Rectal smooth muscle tissue (tissue), 1 donor: Measurements from ENCODE around the gene ADPRHL1.

Source experiments
- H3K27ac ChIP-seq: one replicate; pipeline ENCODE4 v1.7.0; 2013; ENCODE audit warnings: low read depth, low read length, inconsistent platforms
- H3K27me3 ChIP-seq: one replicate; pipeline ENCODE4 v1.7.0; 2013; ENCODE audit warnings: low read length; ENCODE audit not compliant: control insufficient read depth, insufficient read depth
- H3K36me3 ChIP-seq: one replicate; pipeline ENCODE4 v1.7.0; 2013; ENCODE audit warnings: low read length; ENCODE audit not compliant: control insufficient read depth, insufficient read depth
- H3K4me1 ChIP-seq: one replicate; pipeline ENCODE4 v1.7.0; 2013; ENCODE audit warnings: low read length; ENCODE audit not compliant: control insufficient read depth, insufficient read depth
- H3K4me3 ChIP-seq: one replicate; pipeline ENCODE4 v1.7.0; 2013; ENCODE audit warnings: low read length
- H3K9ac ChIP-seq: one replicate; pipeline ENCODE4 v1.7.0; 2013; ENCODE audit warnings: low read length

Gene ADPRHL1

DNA sequence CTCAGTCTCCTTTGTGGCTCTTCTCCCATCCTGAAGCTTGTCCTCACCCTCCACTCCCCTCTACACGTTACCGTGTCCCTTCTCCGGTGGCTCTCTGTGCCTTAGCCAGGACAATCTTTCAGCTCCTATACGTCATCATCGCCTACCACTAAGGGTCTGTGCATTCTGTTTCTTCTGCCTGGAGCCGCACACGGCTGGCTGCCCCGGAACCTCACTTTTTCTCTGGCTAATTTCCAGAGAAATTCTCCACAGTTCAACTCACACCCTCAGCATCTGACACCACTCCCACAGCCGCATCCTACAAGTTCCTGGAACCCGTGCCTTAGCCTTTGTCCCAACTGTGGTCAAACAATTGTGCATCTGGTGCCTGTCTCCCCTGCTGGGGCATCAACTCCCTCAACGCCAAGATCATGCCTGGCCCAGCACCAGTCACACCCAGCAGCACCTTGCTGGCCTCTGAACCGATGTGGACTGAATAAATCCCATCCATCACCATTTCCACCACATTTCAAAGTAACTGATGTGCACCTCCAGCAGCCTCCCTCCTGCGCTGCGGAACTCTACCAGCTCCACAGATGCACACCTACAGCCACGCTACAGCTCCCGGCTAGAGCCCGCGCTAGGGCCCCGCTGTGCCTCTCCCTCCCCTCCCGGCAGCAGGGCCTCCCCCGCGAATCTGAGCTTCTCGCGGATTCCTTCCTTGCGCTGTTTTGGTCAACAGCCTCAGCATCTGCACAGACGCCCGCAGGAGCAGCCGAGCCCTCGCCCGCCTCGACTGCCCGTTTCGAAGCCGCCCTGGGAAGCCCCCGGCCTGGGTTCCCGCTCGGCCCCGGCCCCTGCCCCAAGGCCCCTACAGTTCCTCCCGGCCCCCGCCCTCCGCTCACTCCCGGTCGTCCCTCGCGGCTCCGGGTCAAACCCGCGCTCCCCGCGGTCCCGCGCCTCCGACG is 36.5 kb upstream of the ADPRHL1 start:
- no peaks in the 10 kb centered on the region for H3K27me3 ChIP-seq
- H3K4me3 ChIP-seq: peak overlapping the region; percentile 67
- peaks cover 35% of the 10 kb centered on the region for H3K4me1 ChIP-seq
- H3K27ac ChIP-seq: peak overlapping the region; percentile 79
- peak overlapping the region; percentile 19 for H3K9ac ChIP-seq
- H3K36me3 ChIP-seq: no peaks in the 10 kb centered on the region

DNA sequence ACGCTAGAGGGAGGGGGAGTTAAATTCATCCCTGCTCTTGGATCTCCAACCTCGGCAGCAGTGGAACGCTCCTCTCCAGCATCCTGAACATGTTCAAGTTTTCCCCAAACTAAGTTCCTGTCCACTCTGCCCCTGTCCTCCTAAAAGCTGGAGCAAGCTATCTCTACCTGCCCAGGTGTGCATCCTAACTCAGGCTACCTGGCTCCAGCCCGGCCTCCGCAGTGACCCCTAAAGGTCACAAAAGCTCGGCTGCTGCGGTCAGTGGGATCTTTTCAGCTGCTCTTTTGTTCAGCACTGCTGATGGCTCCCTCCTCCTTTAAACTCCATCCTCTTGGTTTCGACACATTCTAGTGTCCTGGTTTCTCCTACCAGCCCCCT is 35.9 kb upstream of the ADPRHL1 start:
- Histone ChIP-seq H3K27ac (no peak overlapping the region), H3K4me3 (peak overlapping the region; percentile 67), H3K9ac (no peak overlapping the region)

DNA sequence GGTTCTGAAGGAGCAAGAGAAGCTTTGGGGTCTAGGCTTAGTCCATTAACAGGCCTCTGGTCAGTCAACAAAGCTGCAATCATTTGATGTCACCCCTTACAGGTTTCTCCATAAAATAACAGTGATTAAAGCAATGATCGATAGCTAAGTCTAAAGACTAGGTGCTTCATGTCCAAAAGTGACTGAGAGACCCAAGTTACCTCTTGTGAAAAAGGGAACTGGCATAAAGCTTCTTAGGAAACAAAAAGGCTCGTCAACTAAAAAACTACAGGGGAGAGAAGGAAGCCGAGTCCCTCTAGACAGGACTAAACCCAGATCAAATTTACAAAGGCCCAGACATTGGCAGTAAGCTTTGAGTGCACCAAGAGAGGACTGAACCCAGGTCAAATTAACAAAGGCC is 35.0 kb upstream of the ADPRHL1 start:
- Histone ChIP-seq H3K9ac (no peak overlapping the region), H3K4me3 (no peak overlapping the region), H3K27ac (no peak overlapping the region)

More for the DNA sequence above, 35.9 kb upstream of the ADPRHL1 start:
- H3K36me3 ChIP-seq: no peaks in the 10 kb centered on the region
- H3K4me1 ChIP-seq: peaks cover 36% of the 10 kb centered on the region
- no peaks in the 10 kb centered on the region for H3K27me3 ChIP-seq

DNA sequence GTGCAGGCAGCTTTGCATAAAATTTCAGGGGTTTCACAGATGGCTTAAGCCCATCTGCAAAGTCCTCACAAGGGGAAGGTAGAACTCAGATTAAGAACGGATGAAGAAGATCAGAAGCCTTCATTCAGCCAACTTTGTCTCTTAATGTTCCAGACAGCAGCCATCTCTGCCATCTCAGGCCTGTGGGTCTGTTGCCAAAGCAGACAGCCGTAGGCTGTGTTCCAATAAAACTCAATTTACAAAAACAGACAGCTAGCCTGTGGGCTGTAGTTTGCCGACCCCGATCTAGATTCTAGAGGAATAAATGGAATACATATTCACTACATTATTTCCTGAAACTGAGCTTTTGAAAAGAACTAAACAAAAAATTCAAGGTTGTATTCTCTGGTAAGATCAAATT is 33.4 kb upstream of the ADPRHL1 start:
- Histone ChIP-seq H3K4me1 (peaks cover 28% of the 10 kb centered on the region), H3K27ac (no peak overlapping the region), H3K4me3 (no peak overlapping the region), H3K36me3 (no peaks in the 10 kb centered on the region), H3K27me3 (no peaks in the 10 kb centered on the region), H3K9ac (no peak overlapping the region)

More for the DNA sequence above, 35.0 kb upstream of the ADPRHL1 start:
- no peaks in the 10 kb centered on the region for H3K36me3 ChIP-seq
- peaks cover 36% of the 10 kb centered on the region for H3K4me1 ChIP-seq
- H3K27me3 ChIP-seq: no peaks in the 10 kb centered on the region

DNA sequence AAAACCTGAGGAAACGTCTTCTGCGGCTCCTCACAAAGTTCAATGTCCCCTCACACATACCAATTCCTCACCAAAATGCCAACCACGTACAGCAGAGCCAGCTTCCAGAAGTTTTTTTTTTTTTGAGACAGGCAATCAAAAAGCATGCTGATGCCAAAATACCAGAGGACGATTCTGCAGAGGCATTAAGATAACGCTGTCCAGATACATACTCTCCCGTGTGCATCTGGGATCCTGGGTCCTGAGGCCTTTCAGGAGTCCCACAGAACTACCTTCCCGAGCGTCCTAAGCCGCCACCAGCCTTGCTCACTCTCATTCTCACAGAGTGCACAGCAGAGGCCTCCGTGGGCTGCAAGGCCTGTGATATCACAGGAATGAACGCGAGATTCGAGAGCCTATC is 32.3 kb upstream of the ADPRHL1 start:
- Histone ChIP-seq H3K9ac (no peak overlapping the region), H3K4me1 (peaks cover 27% of the 10 kb centered on the region), H3K27me3 (no peaks in the 10 kb centered on the region), H3K36me3 (no peaks in the 10 kb centered on the region), H3K4me3 (no peak overlapping the region), H3K27ac (peak overlapping the region; percentile 28)

DNA sequence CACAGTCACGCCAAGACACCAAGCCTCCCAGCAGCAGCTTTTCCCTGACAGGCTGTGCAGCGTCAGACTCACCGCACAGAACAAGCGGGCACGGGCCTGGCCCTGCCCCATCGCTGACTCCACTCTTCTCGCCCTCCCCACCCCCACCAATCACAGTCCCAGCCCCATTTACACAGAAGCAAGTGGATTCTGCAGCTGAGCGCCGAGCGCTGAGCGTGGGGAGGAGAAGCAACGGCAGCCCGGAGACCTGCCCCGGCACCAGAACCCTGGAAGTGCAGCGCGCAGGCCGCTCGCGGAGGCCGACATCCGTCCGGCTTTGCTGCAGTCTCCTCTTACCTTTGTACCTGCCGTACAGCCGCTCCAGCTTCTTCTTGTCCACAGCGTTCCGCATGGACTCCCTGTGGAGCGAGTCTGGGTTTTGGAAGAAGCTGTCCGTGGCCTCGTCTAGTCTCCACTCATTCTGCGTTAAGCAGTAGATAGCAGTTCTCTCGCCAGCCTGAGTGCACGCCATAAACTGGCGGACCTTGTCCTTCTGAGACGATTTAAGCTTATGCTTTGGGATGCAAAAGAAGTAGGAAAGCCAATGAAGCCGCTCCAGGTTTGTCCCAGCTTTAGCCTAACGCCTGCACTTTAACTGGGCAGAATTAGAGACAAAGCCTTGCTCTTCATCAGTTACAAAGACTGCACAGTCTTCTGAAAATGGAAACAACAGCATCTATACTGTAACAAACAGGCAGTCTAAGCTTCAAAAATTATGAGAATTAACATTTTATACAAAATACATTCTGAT is 30.4 kb upstream of the ADPRHL1 start:
- no peak overlapping the region for H3K9ac ChIP-seq
- peaks cover 3% of the 10 kb centered on the region for H3K36me3 ChIP-seq
- H3K4me1 ChIP-seq: peaks cover 17% of the 10 kb centered on the region
- no peaks in the 10 kb centered on the region for H3K27me3 ChIP-seq
- H3K4me3 ChIP-seq: no peak overlapping the region
- peak overlapping the region; percentile 19 for H3K27ac ChIP-seq

DNA sequence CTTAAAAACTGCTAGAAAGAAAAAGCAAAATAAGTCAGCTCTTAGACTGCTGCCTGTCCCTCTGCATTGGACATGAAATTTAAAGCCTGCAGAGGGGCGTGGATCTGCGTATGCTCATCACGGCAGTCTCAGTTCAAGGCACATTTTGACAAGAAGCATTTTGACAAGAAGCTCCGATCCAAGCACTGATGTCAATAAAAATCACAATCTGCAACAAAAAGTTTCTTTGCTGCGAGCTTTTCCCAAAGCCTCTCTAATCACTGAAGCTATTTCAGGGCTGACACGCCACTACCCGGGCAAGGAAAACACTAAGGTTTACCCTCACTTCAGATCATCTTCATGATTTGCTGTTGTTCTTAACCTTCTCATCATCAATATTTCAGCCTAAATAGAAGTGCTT is 29.8 kb upstream of the ADPRHL1 start:
- no peak overlapping the region for H3K27ac ChIP-seq
- peaks cover 3% of the 10 kb centered on the region for H3K36me3 ChIP-seq
- no peak overlapping the region for H3K9ac ChIP-seq
- H3K4me1 ChIP-seq: peaks cover 17% of the 10 kb centered on the region
- H3K27me3 ChIP-seq: no peaks in the 10 kb centered on the region
- no peak overlapping the region for H3K4me3 ChIP-seq

DNA sequence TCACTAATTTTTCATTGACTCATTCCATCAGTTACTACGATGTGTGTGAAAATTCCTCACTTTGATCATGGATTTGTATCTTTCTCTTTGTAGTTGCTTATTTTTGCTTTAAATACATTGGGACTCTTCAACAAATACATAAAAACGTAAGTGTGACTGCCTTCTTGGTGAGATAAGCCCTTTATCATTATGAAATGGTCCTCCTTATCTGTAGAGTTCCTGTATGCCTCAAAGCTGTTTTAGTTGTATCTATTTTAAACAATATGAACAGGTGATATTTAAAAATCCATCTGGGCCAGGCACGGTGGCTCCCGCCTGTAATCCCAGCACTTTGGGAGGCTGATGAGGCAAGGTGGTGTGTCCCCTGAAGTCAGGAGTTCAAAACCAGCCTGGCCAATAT is 25.9 kb upstream of the ADPRHL1 start:
- Histone ChIP-seq H3K36me3 (peaks cover 17% of the 10 kb centered on the region), H3K4me3 (no peak overlapping the region), H3K27ac (no peak overlapping the region), H3K27me3 (no peaks in the 10 kb centered on the region), H3K4me1 (peaks cover 3% of the 10 kb centered on the region), H3K9ac (no peak overlapping the region)

DNA sequence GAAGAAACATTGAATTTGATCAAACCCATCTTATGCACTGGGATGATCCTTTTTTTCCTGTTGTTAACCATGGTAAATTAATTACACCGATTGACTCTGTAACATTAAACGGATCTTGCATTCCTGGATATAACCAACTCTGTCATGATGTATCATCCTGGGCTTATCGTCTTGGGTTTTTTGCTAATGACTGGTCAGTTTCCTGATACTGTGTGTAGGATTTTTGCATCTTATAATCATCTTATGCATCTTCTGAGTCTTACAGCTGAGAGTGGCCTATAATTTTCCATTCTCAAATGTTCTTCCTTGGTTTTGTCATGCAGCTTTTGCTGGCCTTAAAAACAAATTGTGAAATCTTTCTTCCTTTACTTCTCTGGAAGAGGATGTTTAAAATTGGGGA is 24.4 kb upstream of the ADPRHL1 start:
- peaks cover 17% of the 10 kb centered on the region for H3K36me3 ChIP-seq
- no peak overlapping the region for H3K9ac ChIP-seq
- no peaks in the 10 kb centered on the region for H3K27me3 ChIP-seq
- H3K27ac ChIP-seq: no peak overlapping the region
- H3K4me3 ChIP-seq: no peak overlapping the region
- no peaks in the 10 kb centered on the region for H3K4me1 ChIP-seq

DNA sequence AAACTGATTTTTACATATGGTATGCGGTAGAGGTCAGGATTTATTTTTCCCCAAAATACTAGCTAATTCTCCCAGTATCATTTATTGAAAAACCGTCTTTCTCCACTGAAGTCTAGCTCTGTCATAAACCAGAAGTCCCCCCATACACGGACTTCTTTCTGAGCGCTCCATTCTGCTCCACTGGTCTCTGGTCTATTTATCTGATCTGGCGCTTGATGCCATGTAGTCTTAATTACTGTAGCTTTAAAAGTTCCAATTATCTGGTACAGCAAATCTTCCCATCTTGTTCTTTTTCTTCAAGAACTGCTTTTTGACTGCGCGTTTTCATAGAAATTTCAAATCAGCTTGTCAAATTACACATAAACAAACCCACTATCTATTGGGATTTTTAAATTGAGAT is 23.5 kb upstream of the ADPRHL1 start:
- no peak overlapping the region for H3K27ac ChIP-seq
- no peaks in the 10 kb centered on the region for H3K4me1 ChIP-seq
- no peak overlapping the region for H3K4me3 ChIP-seq
- H3K9ac ChIP-seq: no peak overlapping the region
- H3K36me3 ChIP-seq: peaks cover 21% of the 10 kb centered on the region
- no peaks in the 10 kb centered on the region for H3K27me3 ChIP-seq

DNA sequence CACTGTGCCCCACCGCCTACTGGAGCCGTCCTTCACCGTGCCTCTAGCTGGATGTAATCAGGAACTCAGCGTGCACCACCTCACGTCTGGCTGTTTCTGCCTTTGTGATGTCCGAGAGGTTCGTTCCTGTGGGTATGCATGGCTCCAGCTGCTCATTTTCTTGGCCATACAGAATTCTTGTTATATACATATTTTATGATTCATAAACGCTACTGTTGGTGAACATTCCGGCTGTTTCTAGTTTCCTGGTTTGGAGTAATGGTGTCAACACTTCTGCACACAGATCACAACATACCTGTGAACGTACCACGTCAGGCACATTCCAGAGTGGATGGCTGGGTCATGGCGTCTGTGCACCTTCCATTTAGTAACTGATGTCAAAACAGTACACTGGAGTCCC is 22.6 kb upstream of the ADPRHL1 start:
- Histone ChIP-seq H3K4me1 (no peaks in the 10 kb centered on the region), H3K27me3 (no peaks in the 10 kb centered on the region), H3K27ac (no peak overlapping the region), H3K4me3 (no peak overlapping the region), H3K36me3 (peaks cover 21% of the 10 kb centered on the region), H3K9ac (no peak overlapping the region)

DNA sequence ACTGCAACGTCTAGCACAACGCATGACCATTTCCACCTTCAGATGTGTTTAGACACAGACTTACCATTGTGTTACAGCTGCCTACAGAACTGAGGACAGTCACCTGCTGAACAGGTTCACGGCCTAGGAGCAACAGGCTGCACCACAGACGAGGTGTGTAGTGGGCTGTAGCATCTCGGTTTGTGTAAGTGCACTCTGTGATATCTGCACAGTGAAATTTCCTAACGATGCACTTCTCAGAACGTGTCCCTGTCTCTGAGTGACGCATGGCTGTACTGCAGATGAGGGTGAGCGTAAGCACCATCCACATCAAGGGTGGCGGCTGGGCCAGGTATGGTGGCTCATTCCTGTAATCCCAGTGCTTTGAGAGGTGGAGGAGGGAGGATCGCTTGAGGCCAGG is 22.0 kb upstream of the ADPRHL1 start:
- no peaks in the 10 kb centered on the region for H3K4me1 ChIP-seq
- H3K36me3 ChIP-seq: peaks cover 21% of the 10 kb centered on the region
- H3K9ac ChIP-seq: no peak overlapping the region
- H3K27me3 ChIP-seq: no peaks in the 10 kb centered on the region
- no peak overlapping the region for H3K4me3 ChIP-seq
- no peak overlapping the region for H3K27ac ChIP-seq
